HCEC 1CT (cell line): Measurements from ENCODE around the gene LYPLA2.

Experiments
- DNase-seq: peaks from one replicate; pipeline ENCODE4 v3.0.0-alpha.2; 2017

LYPLA2 gene

GRCh38 chr1:23790696-23791515 lies at the start of gene LYPLA2:
TSS of gene LYPLA2 (plus strand) at chr1:23791145. CDS start at chr1:23792683, 1,538 bp downstream.
- DNase-seq, result peak; percentile 92

DNA sequence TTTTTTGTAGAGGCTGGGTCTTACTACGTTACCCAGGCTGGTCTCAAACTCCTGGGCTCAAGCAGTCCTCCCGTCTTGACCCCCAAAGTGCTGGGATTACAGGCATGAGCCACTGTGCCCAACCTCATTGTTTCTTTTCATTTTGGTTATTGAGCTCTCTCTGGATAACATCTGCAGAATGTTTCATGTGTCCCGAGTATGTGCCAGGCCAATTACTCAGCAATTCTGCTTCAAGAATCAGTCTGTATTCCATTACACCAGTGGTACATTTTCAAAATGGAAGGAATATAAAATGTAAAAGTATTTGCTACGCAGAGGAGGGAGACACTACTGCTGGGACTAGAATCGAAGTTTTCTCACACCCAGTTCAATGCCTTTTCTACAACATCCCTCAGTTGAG lies 49.3 kb upstream of the LYPLA2 start:
- no peak for DNase-seq

- peak; percentile 4 for DNase-seq
Observed at GRCh38 chr1:23742670-23743286, 48.2 kb upstream of the LYPLA2 start.

GRCh38 chr1:23743287-23744152 lies 47.4 kb upstream of the LYPLA2 start, which contains the start of gene ELOA:
TSS of gene ELOA (plus strand) at chr1:23743471. CDS start at chr1:23743504, 33 bp downstream.
- DNase-seq, result peak; percentile 62

GRCh38 chr1:23745515-23745914 lies 45.4 kb upstream of the LYPLA2 start:
- peak; percentile 51 for DNase-seq

DNA sequence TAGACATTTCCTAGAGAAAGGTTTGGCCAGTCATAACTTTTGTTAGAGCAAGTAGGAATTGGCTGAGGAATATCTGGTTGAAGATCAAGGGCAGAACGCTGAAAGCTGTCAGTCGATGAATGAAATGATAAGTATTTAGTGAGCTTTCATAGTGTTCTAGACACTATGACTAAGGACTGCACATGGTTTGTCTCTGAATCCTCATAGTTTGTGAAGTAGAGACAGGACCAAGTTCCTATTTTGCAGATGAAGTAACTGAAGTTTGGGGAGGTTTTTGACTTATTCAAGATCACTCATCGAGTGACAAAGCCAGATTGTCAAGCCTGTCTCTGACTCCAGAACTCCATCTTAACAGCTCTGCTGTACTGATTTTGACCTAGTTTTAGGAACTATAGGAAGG lies 42.9 kb upstream of the LYPLA2 start:
- no peak for DNase-seq

- DNase-seq, result peak; percentile 58
Observed at GRCh38 chr1:23751050-23751814, 39.7 kb upstream of the LYPLA2 start.

DNA sequence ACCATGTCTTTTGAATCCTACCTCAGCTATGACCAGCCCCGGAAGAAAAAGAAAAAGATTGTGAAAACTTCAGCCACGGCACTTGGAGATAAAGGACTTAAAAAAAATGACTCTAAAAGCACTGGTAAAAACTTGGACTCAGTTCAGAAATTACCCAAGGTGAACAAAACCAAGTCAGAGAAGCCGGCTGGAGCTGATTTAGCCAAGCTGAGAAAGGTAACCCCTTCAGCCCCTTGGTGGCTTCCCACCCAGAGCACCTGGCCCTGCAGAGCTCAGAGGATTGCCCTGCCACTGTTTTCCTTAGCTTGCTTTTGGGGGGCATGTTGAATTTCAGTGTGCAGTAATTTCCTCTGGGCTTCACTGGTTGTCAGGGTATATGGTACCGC lies 39.1 kb upstream of the LYPLA2 start:
- no peak for DNase-seq

DNA sequence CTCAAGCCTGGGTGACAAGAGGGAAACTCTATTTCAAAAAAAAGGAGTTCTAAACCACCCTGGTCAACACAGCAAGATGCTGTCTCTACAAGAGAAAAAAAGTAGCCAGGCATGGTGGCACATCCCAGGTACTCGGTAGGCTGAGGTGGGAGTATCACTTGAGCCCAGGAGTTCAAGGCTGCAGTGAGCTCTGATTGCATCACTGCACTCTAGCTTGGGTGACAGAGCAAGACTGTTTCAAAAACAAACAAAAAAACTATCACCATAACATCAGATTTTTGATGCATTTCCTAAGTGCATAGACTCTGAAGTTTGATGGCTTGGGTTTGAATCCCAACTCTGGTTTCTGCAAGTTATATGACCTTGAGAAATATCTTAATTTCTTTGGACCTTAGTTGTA lies 38.0 kb upstream of the LYPLA2 start:
- no peak for DNase-seq

DNA sequence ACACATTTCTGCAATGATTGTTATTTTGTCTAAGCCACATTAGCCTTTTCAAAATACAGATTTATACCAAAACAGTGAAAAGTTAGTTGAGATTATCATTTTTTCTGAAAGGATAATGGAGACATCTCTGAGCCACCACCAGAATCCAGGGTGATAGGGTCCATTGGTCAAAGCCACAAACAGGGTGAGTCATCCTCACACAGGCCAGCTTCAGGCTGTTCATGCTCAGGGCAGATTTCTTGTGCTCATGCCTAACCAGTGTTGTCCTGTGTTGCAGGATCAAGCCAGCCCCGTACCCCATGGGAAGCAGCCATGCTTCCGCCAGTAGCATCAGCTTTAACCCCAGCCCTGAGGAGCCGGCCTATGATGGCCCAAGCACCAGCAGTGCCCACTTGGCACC lies 34.3 kb upstream of the LYPLA2 start:
- DNase-seq, result peak; percentile 60

GRCh38 chr1:23757812-23758211 lies 33.1 kb upstream of the LYPLA2 start:
- DNase-seq, result no peak

DNA sequence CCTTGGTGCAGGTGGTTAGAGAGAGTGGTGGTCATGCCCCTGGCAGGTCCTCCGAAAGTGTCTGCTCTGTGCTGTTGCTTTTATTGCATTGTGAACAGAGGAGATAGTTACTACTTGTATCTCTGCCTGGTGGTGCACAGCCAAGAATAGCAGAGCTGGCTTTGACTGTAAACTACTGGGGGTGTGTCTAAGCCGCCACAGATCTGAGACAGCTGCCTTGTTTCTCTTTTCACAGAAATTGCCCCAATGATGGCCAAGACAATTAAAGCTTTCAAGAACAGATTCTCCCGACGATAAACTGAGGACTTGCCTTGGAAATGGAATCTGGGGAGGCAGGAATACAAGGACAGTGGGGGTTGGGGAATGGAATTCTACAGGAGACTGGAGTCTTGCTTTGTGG lies 31.7 kb upstream of the LYPLA2 start:
- DNase-seq, result no peak

DNA sequence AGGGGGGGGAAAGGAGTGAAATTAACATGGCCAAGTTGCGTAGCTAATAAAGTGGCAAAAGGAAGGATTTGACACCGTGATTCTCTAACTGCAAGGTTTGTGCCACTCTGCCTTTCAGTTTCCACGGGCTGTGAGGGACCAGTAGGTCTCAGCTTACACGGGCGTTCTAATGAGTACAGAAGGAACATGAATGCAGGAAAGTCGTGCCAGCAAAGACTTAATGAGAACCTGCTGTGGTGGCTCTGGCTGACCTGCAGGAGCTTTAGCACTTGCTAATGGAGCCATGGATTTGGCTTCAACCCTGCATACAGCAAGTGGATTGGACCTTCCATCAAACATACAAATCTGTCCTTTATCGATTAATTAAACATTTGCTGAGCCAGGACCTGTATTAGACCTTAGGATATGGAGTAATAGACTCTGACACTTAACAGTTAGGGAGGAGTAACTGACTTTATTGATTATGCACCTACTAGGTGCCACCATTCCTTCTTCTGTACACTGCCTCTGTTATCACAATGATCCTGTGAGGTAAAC lies 27.8 kb upstream of the LYPLA2 start:
- DNase-seq, result no peak

- no peak for DNase-seq
Observed at GRCh38 chr1:23768733-23769132, 22.2 kb upstream of the LYPLA2 start.

DNA sequence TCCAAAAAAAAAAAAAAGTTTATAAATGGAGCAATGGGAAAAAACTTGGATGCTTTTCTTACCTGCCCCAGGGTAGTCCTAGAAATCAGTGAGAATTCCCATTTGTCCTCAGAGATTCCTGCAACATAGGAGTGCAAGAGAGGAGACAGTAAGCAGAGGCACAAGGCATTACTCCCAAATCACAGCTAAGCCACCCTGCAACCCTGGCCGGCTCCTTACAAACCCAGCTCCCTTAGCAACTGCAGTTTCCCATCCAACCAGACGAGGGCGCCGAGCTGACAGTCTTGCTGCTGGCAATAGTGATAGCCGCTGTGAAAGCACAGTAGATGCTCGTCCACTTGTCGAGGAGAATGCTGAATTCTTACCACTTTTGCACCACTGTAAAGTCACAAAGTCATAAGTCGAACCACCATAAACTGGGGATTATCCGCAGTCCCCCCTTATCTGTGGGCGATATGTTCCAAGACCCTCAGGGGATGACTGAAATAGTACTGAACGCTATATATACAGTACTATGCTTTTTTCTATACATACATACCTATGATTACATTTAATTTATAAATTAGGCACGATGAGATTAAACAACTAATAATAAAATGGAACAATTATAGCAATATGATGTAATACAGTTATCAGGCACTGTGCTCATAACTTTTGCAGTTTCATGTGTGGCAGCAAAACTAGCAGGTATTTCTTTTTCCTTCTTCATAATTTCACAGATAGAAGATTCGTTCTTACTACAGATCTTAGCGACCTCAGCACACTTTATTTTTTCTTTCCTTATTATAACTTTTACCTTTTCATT lies 18.7 kb upstream of the LYPLA2 start:
- peak; percentile 71 for DNase-seq

GRCh38 chr1:23772854-23773242 lies 18.1 kb upstream of the LYPLA2 start:
- DNase-seq, result no peak

DNA sequence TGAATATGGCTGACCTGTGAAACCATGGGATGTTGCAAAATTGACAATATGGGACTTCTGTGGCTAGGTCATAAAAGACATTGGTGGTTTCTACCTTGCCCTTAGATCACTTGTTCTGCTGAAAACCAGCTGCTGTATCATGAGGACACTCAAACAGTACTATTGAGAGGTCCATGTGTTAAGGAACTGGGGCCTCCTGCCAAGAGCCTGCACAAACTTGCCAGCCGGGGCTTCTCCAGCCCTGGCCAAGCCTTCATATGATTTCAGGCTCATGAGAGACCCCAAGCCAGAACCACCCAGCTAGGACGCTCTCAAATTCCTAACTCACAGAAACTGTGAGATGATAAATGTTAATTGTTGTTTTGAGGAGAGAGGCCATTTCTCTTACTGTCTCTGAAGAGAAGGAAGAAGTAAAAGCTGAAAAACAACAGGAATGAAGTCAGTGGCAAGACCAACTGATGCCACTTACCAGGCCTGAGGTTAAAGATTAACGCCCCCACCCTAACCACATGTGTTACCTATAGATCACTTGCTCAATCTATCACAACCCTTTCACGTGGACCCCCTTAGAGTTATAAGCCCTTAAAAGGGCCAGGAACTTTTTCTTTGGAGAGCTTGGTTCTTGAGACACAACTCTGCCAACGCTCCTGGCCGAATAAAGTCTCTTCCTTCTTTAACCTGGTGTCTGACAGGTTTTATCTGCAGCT lies 16.6 kb upstream of the LYPLA2 start:
- no peak for DNase-seq

GRCh38 chr1:23776217-23776616 lies 14.7 kb upstream of the LYPLA2 start:
- DNase-seq, result no peak

DNA sequence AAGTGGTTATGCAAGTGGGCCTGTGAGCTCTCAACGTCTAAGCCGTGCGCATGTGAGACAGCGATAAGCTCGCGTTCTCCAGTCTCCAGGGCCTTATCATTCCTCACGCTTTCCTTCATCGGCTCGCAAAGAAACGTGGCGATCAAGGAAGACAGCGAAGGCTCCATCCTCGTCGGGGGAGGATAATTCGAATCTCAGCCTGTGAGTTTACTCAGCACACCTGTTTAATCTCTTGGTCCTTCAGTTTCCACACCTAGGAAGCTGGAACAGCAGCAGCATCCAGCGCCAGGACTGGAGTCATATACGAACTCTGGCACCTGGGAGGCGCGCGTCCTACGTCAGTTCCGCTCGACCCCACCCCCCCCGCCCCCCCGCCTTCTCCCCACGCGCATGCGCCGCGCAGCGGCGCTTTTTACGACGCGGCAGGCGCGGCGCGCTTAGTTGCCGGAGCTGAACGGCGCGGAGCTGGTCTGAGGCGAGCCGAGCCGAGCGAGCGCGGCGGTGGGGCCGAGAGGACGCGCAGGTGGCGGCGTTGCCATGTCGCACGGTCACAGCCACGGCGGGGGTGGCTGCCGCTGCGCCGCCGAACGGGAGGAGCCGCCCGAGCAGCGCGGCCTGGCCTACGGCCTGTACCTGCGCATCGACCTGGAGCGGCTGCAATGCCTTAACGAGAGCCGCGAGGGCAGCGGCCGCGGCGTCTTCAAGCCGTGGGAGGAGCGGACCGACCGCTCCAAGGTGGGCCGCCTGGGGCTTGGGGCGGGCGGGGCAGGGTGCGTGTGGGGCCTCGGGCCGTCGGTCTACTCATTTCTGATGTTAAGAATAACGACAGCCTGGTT lies 12.7 kb upstream of the LYPLA2 start, which contains the start of gene PITHD1:
Gene PITHD1, plus strand, starts transcription at position 440 of the 836 bp plus-strand sequence. Its CDS starts 98 bp downstream, at position 538.
- DNase-seq, result peak; percentile 78
